GM19025 (cell line): ENCODE measurements around the gene SUDS3.
"Not testable (repeated sequence)": the region's sequence is repeated elsewhere in the genome, so short reads cannot be mapped to it uniquely, and the experiment has no call there.

ENCODE experiments used
- ATAC-seq: cut with Tn5 transposase; IDR thresholded peaks from one replicate; pipeline ENCODE4 v1.9.1; 2021; ENCODE audit warnings: mild to moderate bottlenecking, low read depth, moderate library complexity; ENCODE audit not compliant: unreplicated experiment

SUDS3 gene, protein sequence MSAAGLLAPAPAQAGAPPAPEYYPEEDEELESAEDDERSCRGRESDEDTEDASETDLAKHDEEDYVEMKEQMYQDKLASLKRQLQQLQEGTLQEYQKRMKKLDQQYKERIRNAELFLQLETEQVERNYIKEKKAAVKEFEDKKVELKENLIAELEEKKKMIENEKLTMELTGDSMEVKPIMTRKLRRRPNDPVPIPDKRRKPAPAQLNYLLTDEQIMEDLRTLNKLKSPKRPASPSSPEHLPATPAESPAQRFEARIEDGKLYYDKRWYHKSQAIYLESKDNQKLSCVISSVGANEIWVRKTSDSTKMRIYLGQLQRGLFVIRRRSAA

GRCh38 chr12:118376089-118377020 lies at the start of gene SUDS3:
Gene SUDS3, plus strand, starts transcription at chr12:118376555. Its CDS starts 137 bp downstream, at chr12:118376692.
- ATAC-seq = no peak

- ATAC-seq = no peak
Observed at GRCh38 chr12:118326991-118327390, 49.4 kb upstream of the SUDS3 start.

DNA sequence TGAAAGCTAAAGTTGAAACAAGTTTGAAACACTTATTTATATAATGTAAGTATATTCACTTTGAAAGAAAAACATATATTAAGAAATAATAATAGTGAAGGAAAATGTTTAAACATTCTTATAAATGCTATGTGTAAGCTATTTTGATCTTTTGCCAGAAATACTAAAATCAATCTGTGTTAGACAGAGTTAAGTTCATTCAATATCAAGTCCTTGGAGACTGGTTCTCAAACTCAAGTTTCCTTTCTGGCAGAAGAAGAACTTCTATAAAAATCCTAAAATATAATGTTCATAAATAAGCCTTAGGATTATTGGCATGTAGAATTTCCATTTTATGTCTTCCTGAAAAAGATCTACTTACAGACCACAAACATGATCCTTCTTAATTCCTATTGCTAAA lies 49.0 kb upstream of the SUDS3 start:
- no peak for ATAC-seq

DNA sequence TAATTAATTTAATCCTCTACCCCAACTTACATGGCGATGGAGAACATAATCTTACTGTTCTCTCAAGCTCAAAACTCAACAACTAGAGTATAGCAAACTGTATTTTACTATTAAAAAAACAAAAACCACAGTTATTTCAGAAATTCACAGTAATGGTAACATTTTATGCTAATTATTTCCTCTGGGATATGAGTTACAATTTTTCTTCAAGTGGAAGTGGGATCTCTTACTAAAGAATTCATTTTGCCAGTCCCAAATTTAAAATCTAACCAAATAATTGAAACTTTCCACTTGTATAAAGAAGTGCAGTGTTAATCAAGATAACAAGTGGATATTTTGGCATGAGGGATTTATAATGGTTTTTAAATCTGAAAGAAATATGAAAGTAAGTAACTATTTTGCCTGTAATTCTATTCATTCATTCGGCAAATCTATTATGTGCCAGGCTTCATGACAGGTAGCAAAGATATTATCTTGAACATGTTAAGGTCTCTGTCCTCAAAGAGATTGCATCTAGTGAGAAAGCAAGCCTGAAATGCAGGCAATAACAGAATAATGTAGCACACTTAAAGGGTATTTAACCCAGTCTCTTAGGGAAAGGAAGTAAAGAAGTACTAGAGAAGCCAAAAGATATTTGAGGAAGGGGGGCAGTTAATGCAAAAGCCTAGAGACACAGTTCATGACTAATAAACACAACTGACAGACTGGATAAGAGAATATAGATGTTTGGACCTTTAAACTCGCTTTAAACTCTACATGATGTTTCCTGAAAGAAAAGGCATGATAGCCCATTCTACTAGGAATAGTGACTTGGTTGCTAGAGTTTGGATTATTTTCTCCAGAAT lies 47.6 kb upstream of the SUDS3 start:
- no peak for ATAC-seq

- peak; percentile 53 for ATAC-seq
Observed at GRCh38 chr12:118330421-118331018, 45.8 kb upstream of the SUDS3 start.

DNA sequence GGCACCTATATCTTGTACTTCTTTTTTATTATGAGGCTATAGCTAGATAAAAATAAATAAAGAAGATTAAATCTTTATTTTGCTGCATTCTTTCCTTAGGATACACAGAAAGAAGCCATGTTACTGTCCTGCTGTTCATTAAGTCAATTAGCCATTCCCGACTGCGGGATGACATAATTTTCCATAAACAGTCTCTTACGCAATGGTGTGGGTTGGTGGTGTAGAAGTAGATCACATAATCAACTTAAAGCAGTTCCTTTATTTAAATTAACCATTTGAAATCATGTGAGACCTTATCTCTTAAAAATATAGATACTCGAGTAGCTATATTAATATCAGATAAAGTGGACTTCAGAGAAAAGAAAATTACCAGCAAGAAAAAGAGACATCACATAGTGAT lies 43.8 kb upstream of the SUDS3 start:
- no peak for ATAC-seq

DNA sequence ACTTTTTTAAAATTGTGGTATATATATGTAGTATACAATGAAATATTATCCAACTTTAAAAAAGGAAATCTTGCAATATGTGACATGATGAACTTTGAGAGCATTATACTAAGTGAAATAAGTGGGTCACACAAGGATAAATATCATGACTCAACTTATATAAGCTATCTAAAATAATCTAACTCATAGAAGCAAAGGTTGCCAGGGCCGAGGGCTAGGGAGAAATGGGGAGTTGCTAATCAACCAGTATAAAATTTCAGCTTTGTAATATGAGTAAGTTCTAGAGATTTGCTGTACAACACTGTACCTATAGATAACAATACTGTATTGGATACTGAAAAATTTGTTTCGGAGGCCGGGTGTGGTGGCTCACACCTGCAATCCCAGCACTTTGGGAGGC lies 42.1 kb upstream of the SUDS3 start:
- ATAC-seq = no peak

- ATAC-seq = no peak
Observed at GRCh38 chr12:118334939-118335567, 41.3 kb upstream of the SUDS3 start.

GRCh38 chr12:118336123-118336522 lies 40.2 kb upstream of the SUDS3 start:
- no peak for ATAC-seq

DNA sequence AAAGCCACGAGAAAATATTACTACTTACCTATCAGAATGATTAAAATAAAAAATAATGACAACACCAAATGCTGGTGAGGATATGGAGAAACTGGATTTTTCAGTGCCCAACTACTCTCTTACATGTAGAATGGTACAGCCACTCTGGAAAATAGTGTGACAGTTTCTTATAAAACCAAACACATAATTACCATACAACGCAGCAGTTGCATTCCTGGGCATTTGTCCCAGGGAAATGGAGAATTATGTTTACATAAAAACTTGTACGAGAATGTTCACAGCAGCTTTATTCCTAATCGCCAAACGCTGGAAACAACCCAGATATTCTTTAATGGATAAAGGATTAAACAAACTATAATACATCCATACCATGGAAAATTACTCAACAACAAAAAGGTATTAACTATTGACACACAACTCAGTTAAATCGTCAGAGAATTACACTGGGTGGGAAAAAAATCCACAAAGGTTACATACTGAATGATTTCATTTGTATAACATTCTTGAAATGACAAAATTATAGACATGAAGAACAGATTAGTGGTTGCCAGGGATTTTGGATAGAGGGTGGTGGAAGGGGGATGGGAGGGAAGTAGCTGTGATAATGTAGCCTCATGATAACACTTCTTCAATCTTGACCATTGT lies 39.0 kb upstream of the SUDS3 start:
- no peak for ATAC-seq

GRCh38 chr12:118342090-118342489 lies 34.3 kb upstream of the SUDS3 start:
- no peak for ATAC-seq

DNA sequence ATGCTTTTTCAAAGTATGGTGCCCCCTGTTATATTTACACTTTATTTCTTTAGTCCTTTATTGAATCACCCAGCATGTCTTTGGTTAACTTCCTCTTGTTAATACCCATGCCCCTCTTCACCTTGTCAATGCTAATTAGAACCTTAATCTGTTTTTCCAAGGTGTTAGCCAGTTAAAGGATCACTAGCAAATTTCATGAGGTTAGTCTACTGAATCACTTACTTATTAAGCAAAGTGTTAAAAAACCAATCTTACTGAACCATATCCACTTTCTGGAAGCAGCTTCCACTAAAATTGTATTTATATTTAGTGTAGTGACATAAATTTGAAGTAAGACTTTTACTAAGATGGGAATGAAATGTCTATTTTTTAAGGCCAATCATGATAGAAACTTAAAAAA lies 31.5 kb upstream of the SUDS3 start:
- no peak for ATAC-seq

DNA sequence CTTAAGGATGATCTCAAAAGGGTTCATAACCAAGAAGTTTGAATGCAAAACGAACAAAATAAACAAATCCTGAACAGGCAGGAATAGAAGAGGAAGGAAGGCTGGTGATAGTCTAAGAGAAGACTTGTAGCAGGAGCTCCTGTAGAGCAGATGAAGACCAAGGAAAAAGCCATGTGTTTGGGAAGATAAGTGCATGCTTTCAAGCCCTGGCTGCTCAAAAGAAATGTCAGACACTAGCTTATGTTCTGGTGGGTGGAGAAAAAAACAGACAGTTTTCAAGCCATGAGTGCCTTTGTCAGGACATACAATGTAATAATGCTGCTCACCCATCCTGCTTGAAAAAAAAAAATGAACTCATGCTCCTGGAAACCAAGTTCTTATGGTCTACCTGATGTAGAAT lies 31.0 kb upstream of the SUDS3 start:
- no peak for ATAC-seq

- ATAC-seq = no peak
Observed at GRCh38 chr12:118346895-118347294, 29.5 kb upstream of the SUDS3 start.

GRCh38 chr12:118347916-118348315 lies 28.4 kb upstream of the SUDS3 start:
- ATAC-seq = no peak

GRCh38 chr12:118350908-118351559 lies 25.3 kb upstream of the SUDS3 start:
- ATAC-seq = no peak

DNA sequence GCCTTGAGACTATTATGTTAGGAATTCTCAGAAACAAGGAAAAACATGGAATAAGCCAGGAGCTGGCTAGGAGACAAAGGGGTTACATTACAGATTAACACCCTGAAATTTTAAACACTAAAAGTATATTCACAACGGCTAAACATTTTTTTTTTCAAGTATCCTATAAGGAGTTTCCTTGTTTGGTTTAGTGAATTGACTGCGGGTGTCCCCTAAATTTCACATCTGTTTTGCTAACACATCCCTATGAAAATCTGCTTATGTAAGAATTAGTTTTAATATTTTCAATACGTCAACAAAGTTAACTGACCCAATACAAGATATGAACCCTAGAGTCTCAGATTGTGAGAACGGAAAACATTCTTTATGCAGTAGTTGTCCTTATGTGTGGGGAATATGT lies 22.6 kb upstream of the SUDS3 start:
- no peak for ATAC-seq

- not testable (repeated sequence) for ATAC-seq
Observed at GRCh38 chr12:118354503-118354902, 21.9 kb upstream of the SUDS3 start.

GRCh38 chr12:118354903-118355302 lies 21.5 kb upstream of the SUDS3 start:
- ATAC-seq = no peak
